HepG2 (cell line): ENCODE results near the gene GOLGA8B. TPM values are rescaled to one million over a fixed set of nuclear protein-coding genes. Genes with fewer than 3 reads are reported as not detected.
"Not testable (repeated sequence)": the region's sequence is repeated elsewhere in the genome, so short reads cannot be mapped to it uniquely, and the experiment has no call there.

Source experiments
- ATAC-seq: fragments of 200-7000 bp; cut with Tn5 transposase; 3 replicates; pipeline ENCODE4 v1.9.1; 2020; ENCODE audit warnings: mild to moderate bottlenecking, moderate library complexity
- BruUV-seq: library from RNA; stranded (reverse); fragments of 400-500 nt; replicated peaks from 2 replicates; lab custom pipeline; 2021; lab: Mats Ljungman, UMichigan
- CTCF ChIA-PET: fragments of 300-600 bp; formaldehyde crosslinking; extraction: SDS; loops from one replicate; lab custom pipeline; 2021; ENCODE audit warnings: low total read pairs, inconsistent platforms, low intra/inter-chr PET ratio; lab: Yijun Ruan, JAX
- POLR2A ChIA-PET: fragments of 350-600 bp; sonication (Branson Sonifier 250); formaldehyde crosslinking; loops from one replicate; lab custom pipeline; 2020; ENCODE audit warnings: antibody characterized with exemption, inconsistent platforms; lab: Yijun Ruan, JAX
- DNase-seq: peaks from one replicate; pipeline ENCODE4 v3.0.0-alpha.2; 2015; ENCODE audit warnings: low spot score
- FAIRE-seq: peaks from 3 replicates; lab custom pipeline; 2011; peaks lifted over from hg19 to GRCh38; lab: Jason Lieb, UNC
- H2AFZ ChIP-seq: one replicate; pipeline ENCODE4 v1.6.1; 2011; ENCODE audit warnings: low read length, inconsistent platforms
- H3K27ac ChIP-seq: fragments of 300-600 bp; 3 replicates; pipeline ENCODE4 v1.8.0; 2011; ENCODE audit warnings: mixed run types, mild to moderate bottlenecking, mixed read lengths, low read length, inconsistent platforms; ENCODE audit not compliant: insufficient read depth; ENCODE audit errors: extremely low read length
- H3K27me3 ChIP-seq, 2 experiments: fragments of 200-600 bp in 1 of 2; 2 replicates in 1 of 2; 3 replicates in 1 of 2; pipeline versions ENCODE4 v1.6.0 to v1.8.0; 2011; ENCODE audit warnings: low read length in 2 of 2, mild to moderate bottlenecking in 2 of 2, moderate library complexity in 2 of 2, inconsistent platforms in 1 of 2; ENCODE audit not compliant: insufficient read depth in 2 of 2, control insufficient read depth in 1 of 2
- H3K36me3 ChIP-seq, 2 experiments: fragments of 200-600 bp in 1 of 2; replicated peaks in 1 of 2; 2 replicates in 1 of 2; 3 replicates in 1 of 2; pipeline versions ENCODE4 v1.5.1 to v1.8.0; 2011; ENCODE audit warnings: low read length in 2 of 2, inconsistent platforms in 1 of 2; ENCODE audit not compliant: insufficient read depth in 2 of 2, control insufficient read depth in 1 of 2
- H3K4me1 ChIP-seq: 2 replicates; pipeline ENCODE4 v1.5.1; 2012; ENCODE audit warnings: low read length, inconsistent platforms; ENCODE audit not compliant: insufficient read depth
- H3K4me2 ChIP-seq: 2 replicates; pipeline ENCODE4 v1.6.0; 2011; ENCODE audit warnings: low read depth, low read length, inconsistent platforms
- H3K4me3 ChIP-seq, 3 experiments: fragments of 200-600 bp in 1 of 3; sonication (generic), shearing (Covaris generic) in 1 of 3; replicated peaks in 1 of 3; 2 replicates each; pipeline ENCODE4 v1.5.1; 2011 to 2016; ENCODE audit warnings: low read length in 3 of 3, inconsistent platforms in 2 of 3, low read depth in 2 of 3, mild to moderate bottlenecking in 2 of 3, control low read depth in 1 of 3, mixed read lengths in 1 of 3; ENCODE audit not compliant: insufficient read depth in 1 of 3
- H3K79me2 ChIP-seq: one replicate; pipeline ENCODE4 v1.6.1; 2011; ENCODE audit warnings: low read length, inconsistent platforms; ENCODE audit not compliant: insufficient read depth
- H3K9ac ChIP-seq: 2 replicates; pipeline ENCODE4 v1.6.0; 2011; ENCODE audit warnings: mild to moderate bottlenecking, low read depth, low read length, inconsistent platforms; ENCODE audit not compliant: insufficient read depth
- H3K9me3 ChIP-seq: 2 replicates; pipeline ENCODE4 v1.5.1; 2012; ENCODE audit warnings: mild to moderate bottlenecking, low read length
- H4K20me1 ChIP-seq: 2 replicates; pipeline ENCODE4 v1.6.0; 2011; ENCODE audit warnings: inconsistent platforms, mild to moderate bottlenecking, low read length, moderate library complexity; ENCODE audit not compliant: insufficient read depth
- FOXA3 ChIP-seq: IDR thresholded peaks from 2 replicates; pipeline ENCODE4 v1.6.1; 2016; ENCODE audit warnings: missing genetic modification reagents, missing compliant biosample characterization
- SP2 ChIP-seq: sonication (generic); formaldehyde crosslinking; IDR thresholded peaks from 2 replicates; pipeline ENCODE4 v1.5.1; 2020; ENCODE audit warnings: mild to moderate bottlenecking, missing genetic modification reagents
- ZBTB44 ChIP-seq: sonication (generic); formaldehyde crosslinking; IDR thresholded peaks from 2 replicates; pipeline ENCODE4 v1.4.0; 2020; ENCODE audit warnings: missing genetic modification reagents
- WGBS: methylation state at CpG from one replicate; pipeline ENCODE4 v1.1.6; 2017; ENCODE audit warnings: low lambda C conversion rate; 5-methylcytosine and 5-hydroxymethylcytosine counted together
- in situ Hi-C: cut with HindIII; loops from 2 replicates; pipeline ENCODE4 v1.10.0; 2017; ENCODE audit warnings: low pct_unique_long_range_greater_than_20kb; ENCODE audit not compliant: extremely low pct_ligation_motif_present
- intact Hi-C: fragments of 100-400 bp; cut with micrococcal nuclease; formaldehyde crosslinking; loops from one replicate; pipeline ENCODE4 v1.10.0; 2022; ENCODE audit not compliant: unreplicated experiment
- polyA plus RNA-seq, 8 experiments: library from polyadenylated mRNA; depleted of rRNA in 3 of 8; stranded (reverse) in 7 of 8; unstranded in 1 of 8; fragments of >200 nt; fragmentation: Illumina TruSeq in 4 of 8; extraction: Trizol in 4 of 8; gene quantifications; 2 replicates each; pipeline versions ENCODE4 v1.2.1 to v1.2.3, GENCODE V29; 2011 to 2016; ENCODE audit warnings: low read depth in 4 of 8, missing spikeins in 1 of 8, mixed read lengths in 1 of 8; ENCODE audit not compliant: insufficient read depth in 1 of 8
- total RNA-seq, 5 experiments: library from RNA; depleted of rRNA; stranded (reverse); fragments of >200 nt; fragmentation: Illumina TruSeq; extraction: Trizol; gene quantifications; 2 replicates each; pipeline ENCODE4 v1.2.3, GENCODE V29; 2016; ENCODE audit warnings: low read depth in 1 of 5
- TF ChIP-seq, protein P1 (sequence below): sonication (generic); formaldehyde crosslinking; IDR thresholded peaks from 2 replicates; pipeline ENCODE4 v1.5.0; 2020; ENCODE audit warnings: mild to moderate bottlenecking, missing genetic modification reagents, borderline replicate concordance
- TF ChIP-seq, protein P2 (sequence below): sonication (generic); formaldehyde crosslinking; IDR thresholded peaks from 2 replicates; pipeline ENCODE4 v1.5.1; 2020; ENCODE audit warnings: missing genetic modification reagents, mild to moderate bottlenecking, borderline replicate concordance

The GOLGA8B gene
- total and polyA plus RNA-seq, 2 of the 13 experiments (the other 11 are each of a cell fraction or from before 2014, with no cell fraction given) = 38.8 to 89.0 TPM

GRCh38 chr15:34583399-34584329 lies at the start of gene GOLGA8B (continued):
- TF ChIP-seq, protein P1, sequence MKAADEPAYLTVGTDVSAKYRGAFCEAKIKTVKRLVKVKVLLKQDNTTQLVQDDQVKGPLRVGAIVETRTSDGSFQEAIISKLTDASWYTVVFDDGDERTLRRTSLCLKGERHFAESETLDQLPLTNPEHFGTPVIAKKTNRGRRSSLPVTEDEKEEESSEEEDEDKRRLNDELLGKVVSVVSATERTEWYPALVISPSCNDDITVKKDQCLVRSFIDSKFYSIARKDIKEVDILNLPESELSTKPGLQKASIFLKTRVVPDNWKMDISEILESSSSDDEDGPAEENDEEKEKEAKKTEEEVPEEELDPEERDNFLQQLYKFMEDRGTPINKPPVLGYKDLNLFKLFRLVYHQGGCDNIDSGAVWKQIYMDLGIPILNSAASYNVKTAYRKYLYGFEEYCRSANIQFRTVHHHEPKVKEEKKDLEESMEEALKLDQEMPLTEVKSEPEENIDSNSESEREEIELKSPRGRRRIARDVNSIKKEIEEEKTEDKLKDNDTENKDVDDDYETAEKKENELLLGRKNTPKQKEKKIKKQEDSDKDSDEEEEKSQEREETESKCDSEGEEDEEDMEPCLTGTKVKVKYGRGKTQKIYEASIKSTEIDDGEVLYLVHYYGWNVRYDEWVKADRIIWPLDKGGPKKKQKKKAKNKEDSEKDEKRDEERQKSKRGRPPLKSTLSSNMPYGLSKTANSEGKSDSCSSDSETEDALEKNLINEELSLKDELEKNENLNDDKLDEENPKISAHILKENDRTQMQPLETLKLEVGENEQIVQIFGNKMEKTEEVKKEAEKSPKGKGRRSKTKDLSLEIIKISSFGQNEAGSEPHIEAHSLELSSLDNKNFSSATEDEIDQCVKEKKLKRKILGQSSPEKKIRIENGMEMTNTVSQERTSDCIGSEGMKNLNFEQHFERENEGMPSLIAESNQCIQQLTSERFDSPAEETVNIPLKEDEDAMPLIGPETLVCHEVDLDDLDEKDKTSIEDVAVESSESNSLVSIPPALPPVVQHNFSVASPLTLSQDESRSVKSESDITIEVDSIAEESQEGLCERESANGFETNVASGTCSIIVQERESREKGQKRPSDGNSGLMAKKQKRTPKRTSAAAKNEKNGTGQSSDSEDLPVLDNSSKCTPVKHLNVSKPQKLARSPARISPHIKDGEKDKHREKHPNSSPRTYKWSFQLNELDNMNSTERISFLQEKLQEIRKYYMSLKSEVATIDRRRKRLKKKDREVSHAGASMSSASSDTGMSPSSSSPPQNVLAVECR (CRISPR knock-in tag) = peak; percentile 55; the same call in 1 of the 2 replicates
- no peak for TF ChIP-seq ZBTB44 (CRISPR knock-in tag)
- no peak for TF ChIP-seq SP2 (CRISPR knock-in tag)
- peak; percentile 6; the same call in 1 of the 2 replicates for TF ChIP-seq FOXA3 (CRISPR knock-in tag)
- TF ChIP-seq, protein P2, sequence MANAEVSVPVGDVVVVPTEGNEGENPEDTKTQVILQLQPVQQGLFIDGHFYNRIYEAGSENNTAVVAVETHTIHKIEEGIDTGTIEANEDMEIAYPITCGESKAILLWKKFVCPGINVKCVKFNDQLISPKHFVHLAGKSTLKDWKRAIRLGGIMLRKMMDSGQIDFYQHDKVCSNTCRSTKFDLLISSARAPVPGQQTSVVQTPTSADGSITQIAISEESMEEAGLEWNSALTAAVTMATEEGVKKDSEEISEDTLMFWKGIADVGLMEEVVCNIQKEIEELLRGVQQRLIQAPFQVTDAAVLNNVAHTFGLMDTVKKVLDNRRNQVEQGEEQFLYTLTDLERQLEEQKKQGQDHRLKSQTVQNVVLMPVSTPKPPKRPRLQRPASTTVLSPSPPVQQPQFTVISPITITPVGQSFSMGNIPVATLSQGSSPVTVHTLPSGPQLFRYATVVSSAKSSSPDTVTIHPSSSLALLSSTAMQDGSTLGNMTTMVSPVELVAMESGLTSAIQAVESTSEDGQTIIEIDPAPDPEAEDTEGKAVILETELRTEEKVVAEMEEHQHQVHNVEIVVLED = peak; percentile 73

DNA sequence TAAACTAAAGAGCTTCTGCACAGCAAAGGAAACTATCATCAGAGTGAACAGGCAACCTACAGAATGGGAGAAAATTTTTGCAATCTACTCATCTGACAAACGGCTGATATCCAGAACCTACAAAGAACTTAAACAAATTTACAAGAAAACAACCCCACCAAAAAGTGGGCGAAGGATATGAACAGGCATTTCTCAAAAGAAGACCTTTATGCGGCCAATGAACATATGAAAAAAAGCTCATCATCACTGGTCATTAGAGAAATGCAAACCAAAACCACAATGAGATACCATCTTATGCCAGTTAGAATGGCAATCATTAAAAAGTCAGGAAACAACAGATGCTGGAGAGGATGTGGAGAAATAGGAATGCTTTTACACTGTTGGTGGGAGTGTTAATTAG lies 49.7 kb upstream of the GOLGA8B start:
- WGBS = 4% methylated on average over 3 of the region's 3 CpGs
- H3K9ac ChIP-seq, H3K27ac ChIP-seq, BruUV-seq, CTCF ChIA-PET, FAIRE-seq, H3K4me2 ChIP-seq, H4K20me1 ChIP-seq, H3K9me3 ChIP-seq, H3K79me2 ChIP-seq, H3K4me1 ChIP-seq, DNase-seq, H3K36me3 ChIP-seq, ATAC-seq, in situ Hi-C loops, H2AFZ ChIP-seq, POLR2A ChIA-PET, intact Hi-C loops, H3K4me3 ChIP-seq, H3K27me3 ChIP-seq: not testable (repeated sequence)
